Measurements from ENCODE around the gene MAP3K5.
"Not testable (repeated sequence)": the region's sequence is repeated elsewhere in the genome, so short reads cannot be mapped to it uniquely, and the experiment has no call there.

Gene MAP3K5

GRCh38 chr6:136696238-136696637 is 96.0 kb downstream of the MAP3K5 start:
- in situ Hi-C loops (cut with MboI; ENCODE audit: low sequenced_read_pairs) = no loop called here

- in situ Hi-C loops (cut with MboI; ENCODE audit: low sequenced_read_pairs) = no loop called here
Measured at GRCh38 chr6:136695412-136695811, 96.9 kb downstream of the MAP3K5 start.

DNA sequence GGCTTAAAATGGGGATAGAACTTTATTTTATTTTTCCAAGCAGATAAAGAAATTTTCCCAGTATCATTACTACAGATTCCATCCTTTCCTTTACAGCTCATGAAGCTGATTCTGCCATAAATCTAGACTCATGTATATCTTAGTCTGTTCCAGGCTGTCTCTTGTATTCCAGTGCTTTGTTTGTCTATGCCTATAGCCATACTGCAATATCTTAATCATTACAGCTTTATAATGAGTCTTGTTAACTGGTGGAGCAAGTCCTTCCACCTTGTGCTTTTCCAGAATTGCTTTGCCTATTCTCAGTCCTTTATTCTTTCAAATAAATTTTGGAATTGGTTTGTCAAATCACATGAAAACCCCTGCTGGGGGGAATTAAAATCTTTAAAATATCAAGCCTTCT is 99.2 kb downstream of the MAP3K5 start:
- in situ Hi-C loops (cut with MboI; ENCODE audit: low sequenced_read_pairs) = no loop called here

- in situ Hi-C loops (cut with MboI; ENCODE audit: low sequenced_read_pairs) = not testable (repeated sequence)
Measured at GRCh38 chr6:136687894-136688293, 104.4 kb downstream of the MAP3K5 start.

DNA sequence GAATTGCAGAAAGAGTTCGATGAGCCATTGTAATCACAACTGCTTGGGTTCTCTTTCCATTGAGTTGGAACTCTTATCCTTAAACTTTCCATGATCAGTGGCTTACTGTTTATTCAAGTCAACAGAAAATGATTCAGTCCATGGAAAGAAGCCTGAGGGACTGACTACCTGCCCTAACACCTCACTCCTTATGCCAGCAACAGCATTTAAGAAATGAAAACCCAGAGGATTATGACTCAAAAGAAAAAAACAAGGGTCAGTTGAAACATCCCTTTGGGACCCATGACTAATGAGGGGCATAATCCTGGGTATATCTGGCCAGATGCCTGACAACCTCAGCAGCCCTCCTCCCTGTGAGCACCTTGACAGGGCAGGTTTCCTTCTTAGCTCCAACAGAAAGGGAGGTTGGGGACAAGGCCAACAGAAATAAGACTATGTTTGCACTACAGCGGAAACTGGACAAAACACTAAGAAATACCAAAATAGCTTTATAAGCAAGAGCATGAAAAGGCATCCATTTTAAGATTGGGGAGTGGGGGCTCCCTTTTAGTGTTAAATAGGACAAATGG is 106.7 kb downstream of the MAP3K5 start:
- in situ Hi-C loops (cut with MboI; ENCODE audit: low sequenced_read_pairs) = no loop called here

- in situ Hi-C loops (cut with MboI; ENCODE audit: low sequenced_read_pairs) = no loop called here
Measured at GRCh38 chr6:136684466-136684865, 107.8 kb downstream of the MAP3K5 start.

DNA sequence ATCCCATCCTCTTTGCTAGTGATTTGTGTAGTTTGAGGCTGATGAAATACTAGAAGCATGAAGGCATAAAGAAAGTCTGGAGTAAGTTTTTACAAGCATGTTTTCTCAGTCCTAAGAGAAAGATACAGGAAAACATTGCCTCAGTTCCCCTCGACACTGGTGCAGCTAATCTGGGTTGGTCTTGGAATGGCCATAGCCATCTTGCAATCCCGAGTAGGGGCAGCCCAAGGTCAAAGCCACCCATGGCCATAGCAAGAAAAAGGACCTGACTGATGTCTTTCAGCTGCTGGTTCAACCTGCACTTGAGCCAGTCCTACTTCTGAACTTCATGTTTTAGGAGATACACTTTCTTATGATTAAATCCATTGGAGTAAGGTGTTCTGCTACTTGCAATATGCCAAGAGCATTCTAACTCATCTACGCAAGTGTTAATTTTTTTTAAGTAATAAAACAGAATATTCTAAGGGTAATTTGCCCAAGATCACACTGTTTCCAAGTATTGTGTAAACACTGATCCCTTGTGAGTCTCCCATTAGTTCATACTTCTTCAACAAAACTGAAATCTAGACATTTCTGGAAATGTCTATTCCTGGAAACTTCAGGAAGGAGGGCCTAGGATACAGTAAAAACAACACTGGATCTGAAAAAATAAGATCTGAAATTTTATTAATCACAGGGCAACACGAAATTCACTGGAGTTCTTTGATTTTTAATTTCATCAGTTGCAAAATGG is 108.9 kb downstream of the MAP3K5 start:
- in situ Hi-C loops (cut with MboI; ENCODE audit: low sequenced_read_pairs) = no loop called here

GRCh38 chr6:136682292-136682691 is 110.0 kb downstream of the MAP3K5 start:
- in situ Hi-C loops (cut with MboI; ENCODE audit: low sequenced_read_pairs) = no loop called here

DNA sequence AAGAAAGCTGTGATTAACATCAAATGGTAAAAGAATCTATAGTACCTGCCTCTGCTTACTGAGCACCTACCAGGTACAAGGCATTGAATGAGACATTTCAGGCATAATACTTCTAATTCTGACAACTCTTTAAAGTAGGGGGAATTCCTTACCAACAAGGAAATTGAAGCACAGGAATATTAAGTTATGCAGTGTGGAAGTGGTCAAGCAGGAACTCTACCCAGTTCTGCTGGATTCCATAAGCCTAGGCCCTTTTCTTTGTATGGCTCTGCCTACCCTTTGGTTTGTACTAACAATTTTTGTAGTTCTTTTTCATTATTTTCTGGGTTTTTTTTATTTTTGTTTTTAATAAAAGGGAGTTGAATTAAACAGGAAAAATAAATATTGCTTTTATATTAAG is 114.5 kb downstream of the MAP3K5 start:
- in situ Hi-C loops (cut with MboI; ENCODE audit: low sequenced_read_pairs) = no loop called here

GRCh38 chr6:136677344-136677743 is 114.9 kb downstream of the MAP3K5 start:
- in situ Hi-C loops (cut with MboI; ENCODE audit: low sequenced_read_pairs) = no loop called here

GRCh38 chr6:136676075-136676474 is 116.2 kb downstream of the MAP3K5 start:
- in situ Hi-C loops (cut with MboI; ENCODE audit: low sequenced_read_pairs) = no loop called here

- in situ Hi-C loops (cut with MboI; ENCODE audit: low sequenced_read_pairs) = no loop called here
Measured at GRCh38 chr6:136673571-136673970, 118.7 kb downstream of the MAP3K5 start.

DNA sequence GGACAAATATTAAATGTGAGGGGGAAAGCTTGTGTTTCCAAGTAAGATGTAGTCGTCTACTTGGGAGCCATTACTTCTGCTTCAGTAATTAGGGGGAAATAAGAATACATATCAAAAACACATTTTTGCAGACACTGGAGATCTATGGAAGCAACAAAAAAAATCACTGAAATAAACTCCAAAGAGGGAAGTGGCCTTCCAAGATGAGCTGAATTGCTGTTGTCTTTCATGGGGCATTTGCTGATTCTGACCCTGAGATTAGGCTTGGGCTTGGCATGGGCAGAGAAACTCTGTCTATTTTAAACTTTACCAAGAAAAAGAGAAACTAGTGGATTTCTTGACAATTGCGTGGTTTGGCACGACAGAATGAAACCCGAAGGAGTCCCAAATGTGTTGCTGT is 120.1 kb downstream of the MAP3K5 start:
- in situ Hi-C loops (cut with MboI; ENCODE audit: low sequenced_read_pairs) = no loop called here

DNA sequence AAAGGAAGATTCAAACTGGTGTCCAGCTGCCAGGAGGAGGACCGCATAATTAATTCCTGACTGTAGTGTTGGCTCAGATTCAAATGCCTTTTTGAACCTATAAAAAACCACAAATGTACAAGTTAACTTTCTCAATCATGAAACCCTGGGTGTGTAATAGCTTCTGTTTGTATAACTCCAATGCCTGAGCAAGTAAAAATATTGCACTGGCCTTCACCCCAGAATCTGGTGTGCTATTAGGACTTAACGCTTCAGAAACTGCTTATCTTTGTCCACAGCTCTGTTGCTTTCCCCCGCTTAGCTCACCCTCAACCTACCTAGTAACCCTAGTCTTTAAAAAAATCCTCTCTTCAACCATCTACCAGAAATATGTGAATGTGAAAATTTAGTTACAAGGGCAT is 123.0 kb downstream of the MAP3K5 start:
- in situ Hi-C loops (cut with MboI; ENCODE audit: low sequenced_read_pairs) = no loop called here

GRCh38 chr6:136668571-136668970 is 123.7 kb downstream of the MAP3K5 start:
- in situ Hi-C loops (cut with MboI; ENCODE audit: low sequenced_read_pairs) = no loop called here

GRCh38 chr6:136666041-136666440 is 126.2 kb downstream of the MAP3K5 start:
- in situ Hi-C loops (cut with MboI; ENCODE audit: low sequenced_read_pairs) = no loop called here

GRCh38 chr6:136662347-136663237 is 129.7 kb downstream of the MAP3K5 start:
- in situ Hi-C loops (cut with MboI; ENCODE audit: low sequenced_read_pairs) = no loop called here

- in situ Hi-C loops (cut with MboI; ENCODE audit: low sequenced_read_pairs) = no loop called here
Measured at GRCh38 chr6:136660727-136661126, 131.6 kb downstream of the MAP3K5 start.

GRCh38 chr6:136659991-136660499 is 132.2 kb downstream of the MAP3K5 start:
- in situ Hi-C loops (cut with MboI; ENCODE audit: low sequenced_read_pairs) = no loop called here

GRCh38 chr6:136658711-136659110 is 133.6 kb downstream of the MAP3K5 start:
- in situ Hi-C loops (cut with MboI; ENCODE audit: low sequenced_read_pairs) = no loop called here

GRCh38 chr6:136657666-136658065 is 134.6 kb downstream of the MAP3K5 start:
- in situ Hi-C loops (cut with MboI; ENCODE audit: low sequenced_read_pairs) = no loop called here

- in situ Hi-C loops (cut with MboI; ENCODE audit: low sequenced_read_pairs) = no loop called here
Measured at GRCh38 chr6:136656121-136656520, 136.2 kb downstream of the MAP3K5 start.
